ENCODE measurements around the gene COQ8A.
"Not testable (repeated sequence)": the region's sequence is repeated elsewhere in the genome, so short reads cannot be mapped to it uniquely, and the experiment has no call there.

The COQ8A gene

GRCh38 chr1:226995365-226996332, 55.6 kb downstream of the COQ8A start:
- Mint-ChIP-seq H3K27me3 (peaks cover 7% of the 10 kb centered on the region), H3K27ac (no peak overlapping the region), H3K4me3 (no peak overlapping the region), H3K9me3 (peaks cover 3% of the 10 kb centered on the region), H3K36me3 (peaks cover 2% of the 10 kb centered on the region), H3K4me1 (peaks cover 11% of the 10 kb centered on the region)
- DNase-seq (ENCODE audit: low spot score in 2 of 2): no peak
- ATAC-seq (ENCODE audit: low read depth): no peak

GRCh38 chr1:226999579-226999978, 59.5 kb downstream of the COQ8A start:
- not testable (repeated sequence) for H3K36me3 Mint-ChIP-seq; H3K27ac Mint-ChIP-seq; H3K27me3 Mint-ChIP-seq; H3K4me3 Mint-ChIP-seq; DNase-seq (ENCODE audit: low spot score in 2 of 2); H3K9me3 Mint-ChIP-seq; ATAC-seq (ENCODE audit: low read depth)
- peaks cover 11% of the 10 kb centered on the region for H3K4me1 Mint-ChIP-seq

- Mint-ChIP-seq H3K36me3 (no peaks in the 10 kb centered on the region), H3K4me1 (no peaks in the 10 kb centered on the region), H3K9me3 (peaks cover 2% of the 10 kb centered on the region), H3K27me3 (peaks cover 4% of the 10 kb centered on the region), H3K27ac (no peak overlapping the region), H3K4me3 (no peak overlapping the region)
- ATAC-seq (ENCODE audit: low read depth) (no peak), DNase-seq (ENCODE audit: low spot score in 2 of 2) (no peak)
Observed at GRCh38 chr1:227002531-227003049, 62.5 kb downstream of the COQ8A start.

- no peaks in the 10 kb centered on the region for H3K9me3 Mint-ChIP-seq
- H3K27ac Mint-ChIP-seq: no peak overlapping the region
- ATAC-seq (ENCODE audit: low read depth) (no peak), DNase-seq (ENCODE audit: low spot score in 2 of 2) (no peak)
- no peak overlapping the region for H3K4me3 Mint-ChIP-seq
- no peaks in the 10 kb centered on the region for H3K36me3 Mint-ChIP-seq
- H3K27me3 Mint-ChIP-seq: no peaks in the 10 kb centered on the region
- H3K4me1 Mint-ChIP-seq: no peaks in the 10 kb centered on the region
Observed at GRCh38 chr1:227003165-227003564, 63.1 kb downstream of the COQ8A start.

GRCh38 chr1:227004796-227005195, 64.7 kb downstream of the COQ8A start:
- H3K4me3 Mint-ChIP-seq: no peak overlapping the region
- H3K36me3 Mint-ChIP-seq: no peaks in the 10 kb centered on the region
- DNase-seq (ENCODE audit: low spot score in 2 of 2): no peak
- no peaks in the 10 kb centered on the region for H3K27me3 Mint-ChIP-seq
- no peak for ATAC-seq (ENCODE audit: low read depth)
- H3K4me1 Mint-ChIP-seq: no peaks in the 10 kb centered on the region
- no peak overlapping the region for H3K27ac Mint-ChIP-seq
- no peaks in the 10 kb centered on the region for H3K9me3 Mint-ChIP-seq

GRCh38 chr1:227006226-227006796, 66.2 kb downstream of the COQ8A start:
- Mint-ChIP-seq H3K36me3 (no peaks in the 10 kb centered on the region), H3K9me3 (no peaks in the 10 kb centered on the region), H3K27me3 (no peaks in the 10 kb centered on the region), H3K4me1 (no peaks in the 10 kb centered on the region), H3K27ac (no peak overlapping the region), H3K4me3 (no peak overlapping the region)
- ATAC-seq (ENCODE audit: low read depth): no peak
- no peak for DNase-seq (ENCODE audit: low spot score in 2 of 2)

- no peak overlapping the region for H3K27ac Mint-ChIP-seq
Observed at GRCh38 chr1:227009937-227010336, 69.8 kb downstream of the COQ8A start.

GRCh38 chr1:227010645-227011044, 70.6 kb downstream of the COQ8A start:
- Mint-ChIP-seq H3K9me3 (no peaks in the 10 kb centered on the region), H3K4me3 (no peak overlapping the region), H3K27me3 (peaks cover 4% of the 10 kb centered on the region), H3K36me3 (no peaks in the 10 kb centered on the region), H3K4me1 (no peaks in the 10 kb centered on the region), H3K27ac (no peak overlapping the region)
- DNase-seq (ENCODE audit: low spot score in 2 of 2): no peak
- no peak for ATAC-seq (ENCODE audit: low read depth)

More at GRCh38 chr1:227009937-227010336, 69.8 kb downstream of the COQ8A start:
- ATAC-seq (ENCODE audit: low read depth) (no peak), DNase-seq (ENCODE audit: low spot score in 2 of 2) (no peak)
- no peaks in the 10 kb centered on the region for H3K9me3 Mint-ChIP-seq
- peaks cover 2% of the 10 kb centered on the region for H3K27me3 Mint-ChIP-seq
- no peak overlapping the region for H3K4me3 Mint-ChIP-seq
- H3K36me3 Mint-ChIP-seq: no peaks in the 10 kb centered on the region
- H3K4me1 Mint-ChIP-seq: no peaks in the 10 kb centered on the region

GRCh38 chr1:227016990-227017389, 76.9 kb downstream of the COQ8A start:
- peaks cover 4% of the 10 kb centered on the region for H3K27me3 Mint-ChIP-seq
- ATAC-seq (ENCODE audit: low read depth) (no peak), DNase-seq (ENCODE audit: low spot score in 2 of 2) (no peak)
- peaks cover 6% of the 10 kb centered on the region for H3K9me3 Mint-ChIP-seq
- H3K4me3 Mint-ChIP-seq: no peak overlapping the region
- no peaks in the 10 kb centered on the region for H3K4me1 Mint-ChIP-seq
- peak overlapping the region; percentile 47 for H3K27ac Mint-ChIP-seq
- H3K36me3 Mint-ChIP-seq: no peaks in the 10 kb centered on the region

- Mint-ChIP-seq H3K4me1 (peaks cover 3% of the 10 kb centered on the region), H3K36me3 (no peaks in the 10 kb centered on the region), H3K27me3 (peaks cover 1% of the 10 kb centered on the region), H3K4me3 (no peak overlapping the region), H3K27ac (no peak overlapping the region), H3K9me3 (no peaks in the 10 kb centered on the region)
- ATAC-seq (ENCODE audit: low read depth): no peak
- no peak for DNase-seq (ENCODE audit: low spot score in 2 of 2)
Observed at GRCh38 chr1:227032396-227032795, 92.3 kb downstream of the COQ8A start.

GRCh38 chr1:227033880-227034279, 93.8 kb downstream of the COQ8A start:
- no peak for DNase-seq (ENCODE audit: low spot score in 2 of 2)
- Mint-ChIP-seq H3K36me3 (no peaks in the 10 kb centered on the region), H3K27me3 (peaks cover 1% of the 10 kb centered on the region), H3K4me3 (no peak overlapping the region), H3K9me3 (peaks cover 3% of the 10 kb centered on the region), H3K27ac (no peak overlapping the region), H3K4me1 (peaks cover 3% of the 10 kb centered on the region)
- no peak for ATAC-seq (ENCODE audit: low read depth)

GRCh38 chr1:227035316-227035715, 95.2 kb downstream of the COQ8A start:
- Mint-ChIP-seq H3K4me1 (peaks cover 3% of the 10 kb centered on the region), H3K36me3 (no peaks in the 10 kb centered on the region), H3K9me3 (peaks cover 3% of the 10 kb centered on the region), H3K4me3 (no peak overlapping the region), H3K27me3 (no peaks in the 10 kb centered on the region), H3K27ac (no peak overlapping the region)
- no peak for DNase-seq (ENCODE audit: low spot score in 2 of 2)
- no peak for ATAC-seq (ENCODE audit: low read depth)

GRCh38 chr1:227037121-227037520, 97.0 kb downstream of the COQ8A start:
- H3K36me3 Mint-ChIP-seq: no peaks in the 10 kb centered on the region
- peaks cover 3% of the 10 kb centered on the region for H3K4me1 Mint-ChIP-seq
- no peak overlapping the region for H3K27ac Mint-ChIP-seq
- no peak overlapping the region for H3K4me3 Mint-ChIP-seq
- H3K9me3 Mint-ChIP-seq: peaks cover 3% of the 10 kb centered on the region
- no peak for ATAC-seq (ENCODE audit: low read depth)
- no peak for DNase-seq (ENCODE audit: low spot score in 2 of 2)
- no peaks in the 10 kb centered on the region for H3K27me3 Mint-ChIP-seq

Data from memory B cell (primary cell).